Mesenchymal stem cell (in vitro differentiated cells and primary cell): Measurements from ENCODE around the gene NUDCD3.

ENCODE experiments used
- DNase-seq: peaks from one replicate; pipeline ENCODE4 v3.0.0-alpha.2; 2013
- H2AFZ ChIP-seq: one replicate; pipeline ENCODE4 v1.6.1; 2013; ENCODE audit warnings: low read depth, mild to moderate bottlenecking, control low read depth, inconsistent platforms, low read length, moderate library complexity
- H2AK5ac ChIP-seq: 2 replicates; pipeline ENCODE4 v1.6.1; 2013; ENCODE audit warnings: low read length, moderate library complexity, mild to moderate bottlenecking, inconsistent platforms; ENCODE audit not compliant: severe bottlenecking
- H2BK120ac ChIP-seq: one replicate; pipeline ENCODE4 v1.6.1; 2013; ENCODE audit warnings: low read depth, mild to moderate bottlenecking, inconsistent platforms, low read length, moderate library complexity
- H2BK12ac ChIP-seq, 2 experiments: one replicate each; pipeline ENCODE4 v1.6.1; 2013; ENCODE audit warnings: inconsistent platforms in 2 of 2, low read length in 2 of 2, mild to moderate bottlenecking in 2 of 2, moderate library complexity in 2 of 2, control low read depth in 1 of 2
- H2BK15ac ChIP-seq: one replicate; pipeline ENCODE4 v1.6.1; 2013; ENCODE audit warnings: mild to moderate bottlenecking, low read depth, inconsistent platforms; ENCODE audit not compliant: poor library complexity, severe bottlenecking
- H2BK5ac ChIP-seq: 2 replicates; pipeline ENCODE4 v1.6.1; 2013; ENCODE audit warnings: low read depth, mild to moderate bottlenecking, low read length, control low read depth, inconsistent platforms; ENCODE audit not compliant: poor library complexity, severe bottlenecking
- H3K14ac ChIP-seq, 2 experiments: one replicate each; pipeline ENCODE4 v1.6.1; 2013; ENCODE audit warnings: inconsistent platforms in 2 of 2, low read length in 2 of 2, control low read depth in 1 of 2, mild to moderate bottlenecking in 1 of 2, moderate library complexity in 1 of 2
- H3K18ac ChIP-seq, 2 experiments: one replicate each; pipeline ENCODE4 v1.6.1; 2013; ENCODE audit warnings: inconsistent platforms in 2 of 2, low read length in 2 of 2, control low read depth in 1 of 2, low read depth in 1 of 2, mild to moderate bottlenecking in 1 of 2
- H3K23ac ChIP-seq, 2 experiments: one replicate each; pipeline ENCODE4 v1.6.1; 2013; ENCODE audit warnings: inconsistent platforms in 2 of 2, low read length in 2 of 2, mild to moderate bottlenecking in 2 of 2, moderate library complexity in 2 of 2, control low read depth in 1 of 2
- H3K27ac ChIP-seq: 2 replicates; pipeline ENCODE4 v1.5.1; 2013; ENCODE audit warnings: mild to moderate bottlenecking, moderate library complexity, low read length, control low read depth, inconsistent platforms; ENCODE audit not compliant: poor library complexity, severe bottlenecking
- H3K27me3 ChIP-seq, 2 experiments: 2 replicates each; pipeline versions ENCODE4 v1.6.1 to v1.7.0; 2013; ENCODE audit warnings: low read length in 2 of 2, mild to moderate bottlenecking in 2 of 2, moderate library complexity in 2 of 2, control low read depth in 1 of 2, inconsistent platforms in 1 of 2; ENCODE audit not compliant: control insufficient read depth in 1 of 2, insufficient read depth in 1 of 2
- H3K36me3 ChIP-seq, 2 experiments: 2 replicates each; pipeline versions ENCODE4 v1.6.1 to v1.7.0; 2013; ENCODE audit warnings: low read length in 2 of 2, control low read depth in 1 of 2, inconsistent platforms in 1 of 2, low read depth in 1 of 2, mild to moderate bottlenecking in 1 of 2; ENCODE audit not compliant: insufficient read depth in 2 of 2, control insufficient read depth in 1 of 2
- H3K4ac ChIP-seq, 2 experiments: one replicate each; pipeline ENCODE4 v1.6.1; 2013; ENCODE audit warnings: inconsistent platforms in 2 of 2, low read length in 2 of 2, mild to moderate bottlenecking in 2 of 2, moderate library complexity in 2 of 2, control low read depth in 1 of 2, low read depth in 1 of 2
- H3K4me1 ChIP-seq: 2 replicates; pipeline ENCODE4 v1.6.1; 2013; ENCODE audit warnings: low read depth, low read length, control low read depth; ENCODE audit not compliant: control insufficient read depth, insufficient read depth
- H3K4me2 ChIP-seq: 2 replicates; pipeline ENCODE4 v1.6.1; 2013; ENCODE audit warnings: low read length, mild to moderate bottlenecking, inconsistent platforms; ENCODE audit not compliant: poor library complexity, severe bottlenecking
- H3K4me3 ChIP-seq, 2 experiments: 2 replicates each; pipeline versions ENCODE4 v1.5.1 to v1.7.0; 2013; ENCODE audit warnings: low read length in 2 of 2, mild to moderate bottlenecking in 2 of 2, control low read depth in 1 of 2, low read depth in 1 of 2; ENCODE audit not compliant: insufficient read depth in 1 of 2
- H3K79me1 ChIP-seq: replicated peaks from 2 replicates; pipeline ENCODE4 v1.6.1; 2013; ENCODE audit warnings: mild to moderate bottlenecking, control low read depth, low read length, inconsistent platforms; ENCODE audit not compliant: poor library complexity, severe bottlenecking
- H3K9ac ChIP-seq: 2 replicates; pipeline ENCODE4 v1.7.0; 2013; ENCODE audit warnings: mild to moderate bottlenecking, low read length, moderate library complexity
- H3K9me3 ChIP-seq: 2 replicates; pipeline ENCODE4 v1.7.0; 2013; ENCODE audit warnings: mild to moderate bottlenecking, low read length; ENCODE audit not compliant: control insufficient read depth
- H4K8ac ChIP-seq: one replicate; pipeline ENCODE4 v1.6.1; 2013; ENCODE audit warnings: inconsistent platforms, mild to moderate bottlenecking, low read length, moderate library complexity
- H4K91ac ChIP-seq: one replicate; pipeline ENCODE4 v1.6.1; 2013; ENCODE audit warnings: mild to moderate bottlenecking, low read length, inconsistent platforms
- WGBS: methylation state at CpG from one replicate; pipeline ENCODE4 v1.1.7; 2013; ENCODE audit warnings: mixed read lengths; 5-methylcytosine and 5-hydroxymethylcytosine counted together

The NUDCD3 gene

GRCh38 chr7:44396931-44397545, 93.4 kb downstream of the NUDCD3 start:
- no peak overlapping the region for H3K18ac ChIP-seq
- no peak overlapping the region for H2BK12ac ChIP-seq
- H4K8ac ChIP-seq: no peak overlapping the region
- H3K14ac ChIP-seq: no peak overlapping the region
- peak overlapping the region; percentile 24 for H2AK5ac ChIP-seq
- H3K36me3 ChIP-seq: peaks cover 46 to 63% of the 10 kb centered on the region in 2 experiments
- peak; percentile 83 for DNase-seq
- no peak overlapping the region for H3K4me2 ChIP-seq
- no peak overlapping the region for H3K9ac ChIP-seq
- 93% methylated on average over 8 of the region's 8 CpGs for WGBS
- H3K4me3 ChIP-seq: no peak overlapping the region
- H3K27me3 ChIP-seq: no peaks in the 10 kb centered on the region
- H3K4me1 ChIP-seq: peaks cover 27% of the 10 kb centered on the region
- peak overlapping the region; percentile 16 for H3K27ac ChIP-seq
- no peak overlapping the region for H2BK120ac ChIP-seq
- H3K23ac ChIP-seq: no peak overlapping the region
- H2BK15ac ChIP-seq: no peak overlapping the region
- H2BK5ac ChIP-seq: no peak overlapping the region
- no peak overlapping the region for H2AFZ ChIP-seq
- no peak overlapping the region for H4K91ac ChIP-seq
- H3K4ac ChIP-seq: peak overlapping the region in 1 of 2 experiments; percentile 31
- H3K79me1 ChIP-seq: peaks cover 51% of the 10 kb centered on the region
- H3K9me3 ChIP-seq: no peaks in the 10 kb centered on the region

DNA sequence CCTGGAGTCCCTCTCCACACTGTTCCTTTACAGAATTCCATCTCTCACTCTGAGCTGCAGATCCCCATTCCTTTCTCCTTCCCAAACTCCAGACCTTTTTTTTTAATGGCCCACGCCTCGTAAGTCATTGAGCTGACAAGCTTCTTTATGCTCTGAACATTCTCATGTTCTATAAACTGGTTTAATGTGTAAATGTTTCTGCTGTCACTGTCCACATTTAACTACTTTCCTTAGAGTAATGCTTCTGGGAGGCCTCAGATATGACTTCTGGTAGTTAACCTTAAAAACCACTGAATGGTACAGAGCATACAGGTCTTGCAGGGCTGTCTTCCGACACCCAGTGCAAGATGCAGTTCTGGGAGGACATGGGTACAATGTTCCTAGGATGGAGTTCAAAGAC, 94.0 kb downstream of the NUDCD3 start:
- Histone ChIP-seq H3K27me3 (no peaks in the 10 kb centered on the region), H3K14ac (no peak overlapping the region), H3K18ac (no peak overlapping the region), H3K9ac (no peak overlapping the region), H3K4me1 (peaks cover 27% of the 10 kb centered on the region), H4K8ac (no peak overlapping the region), H3K27ac (no peak overlapping the region), H2BK5ac (no peak overlapping the region), H3K36me3 (peaks cover 48 to 64% of the 10 kb centered on the region in 2 experiments), H2AK5ac (no peak overlapping the region), H3K79me1 (peaks cover 52% of the 10 kb centered on the region), H2AFZ (no peak overlapping the region), H3K4me2 (no peak overlapping the region), H3K4ac (no peak overlapping the region), H3K4me3 (no peak overlapping the region), H3K23ac (no peak overlapping the region), H2BK15ac (no peak overlapping the region), H2BK120ac (no peak overlapping the region), H3K9me3 (no peaks in the 10 kb centered on the region), H2BK12ac (no peak overlapping the region), H4K91ac (no peak overlapping the region)
- WGBS: no CpG with 5 or more reads among the region's 3 CpGs
- no peak for DNase-seq

DNA sequence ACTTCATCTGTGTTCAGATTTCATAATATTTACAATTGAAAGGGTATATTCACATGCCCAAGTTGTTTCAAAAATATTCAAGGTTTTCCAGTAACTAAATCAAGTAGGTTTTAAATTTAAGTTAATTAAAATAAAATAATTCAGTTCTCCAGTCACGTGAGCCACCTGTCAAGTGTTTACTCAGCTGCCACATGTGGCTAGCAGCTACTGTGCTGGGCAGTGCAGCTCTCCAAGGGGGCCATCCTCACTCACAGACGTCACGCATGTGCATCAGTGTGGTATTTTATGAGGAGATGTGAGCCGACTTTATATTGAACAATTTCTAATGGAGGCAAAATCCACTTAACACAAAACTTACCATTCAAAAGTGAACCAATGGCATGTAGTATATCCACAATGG, 95.4 kb downstream of the NUDCD3 start:
- Histone ChIP-seq H3K4ac (no peak overlapping the region), H3K14ac (no peak overlapping the region), H2BK12ac (no peak overlapping the region), H3K23ac (no peak overlapping the region), H4K91ac (no peak overlapping the region), H3K9me3 (no peaks in the 10 kb centered on the region), H2BK5ac (no peak overlapping the region), H3K4me1 (peaks cover 24% of the 10 kb centered on the region), H2AK5ac (no peak overlapping the region), H3K79me1 (peaks cover 57% of the 10 kb centered on the region), H2AFZ (no peak overlapping the region), H2BK15ac (no peak overlapping the region), H3K9ac (no peak overlapping the region), H3K27me3 (no peaks in the 10 kb centered on the region), H2BK120ac (no peak overlapping the region), H3K4me3 (no peak overlapping the region), H3K4me2 (no peak overlapping the region), H4K8ac (no peak overlapping the region), H3K18ac (no peak overlapping the region), H3K36me3 (peaks cover 54 to 63% of the 10 kb centered on the region in 2 experiments), H3K27ac (no peak overlapping the region)
- DNase-seq: no peak
- 88% methylated on average over 4 of the region's 4 CpGs for WGBS

DNA sequence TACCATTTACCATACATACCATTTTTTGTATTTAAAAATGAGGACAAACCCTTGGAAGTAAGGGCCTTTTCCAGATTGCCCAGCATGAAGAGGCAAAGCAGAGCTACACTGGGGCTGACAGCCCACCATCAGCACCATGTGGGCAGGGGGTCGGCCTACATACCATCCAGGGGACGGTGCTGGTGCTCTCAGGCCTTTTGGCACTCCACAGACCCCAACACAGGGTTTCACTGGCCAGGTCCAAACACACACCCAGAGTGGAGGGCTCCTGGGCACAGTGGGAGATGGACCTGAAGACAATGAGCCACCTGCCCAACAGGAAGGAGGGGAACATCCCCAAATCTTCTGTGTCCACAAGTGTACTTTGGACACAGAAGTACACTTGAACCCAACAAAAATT, 95.8 kb downstream of the NUDCD3 start:
- no peak overlapping the region for H4K8ac ChIP-seq
- H3K79me1 ChIP-seq: peaks cover 54% of the 10 kb centered on the region
- no peak overlapping the region for H3K4ac ChIP-seq
- no peak overlapping the region for H2BK120ac ChIP-seq
- H3K4me3 ChIP-seq: no peak overlapping the region
- H2BK15ac ChIP-seq: no peak overlapping the region
- peaks cover 23% of the 10 kb centered on the region for H3K4me1 ChIP-seq
- H3K14ac ChIP-seq: no peak overlapping the region
- peaks cover 54 to 66% of the 10 kb centered on the region in 2 experiments for H3K36me3 ChIP-seq
- no peak overlapping the region for H3K27ac ChIP-seq
- peak overlapping the region; percentile 57 for H2AK5ac ChIP-seq
- H3K9me3 ChIP-seq: no peaks in the 10 kb centered on the region
- H4K91ac ChIP-seq: no peak overlapping the region
- DNase-seq: no peak
- no peaks in the 10 kb centered on the region for H3K27me3 ChIP-seq
- no peak overlapping the region for H2AFZ ChIP-seq
- no peak overlapping the region for H3K4me2 ChIP-seq
- no peak overlapping the region for H3K9ac ChIP-seq
- H2BK12ac ChIP-seq: no peak overlapping the region
- H3K18ac ChIP-seq: no peak overlapping the region
- no peak overlapping the region for H3K23ac ChIP-seq
- no peak overlapping the region for H2BK5ac ChIP-seq
- WGBS: 100% methylated on average over 2 of the region's 2 CpGs
